HL-60 (cell line): ENCODE measurements around the gene ZG16B.

Experiments used
- POLR2AphosphoS5 ChIP-seq: IDR thresholded peaks from 2 replicates; pipeline ENCODE4 v1.6.1; 2012; ENCODE audit warnings: low read depth
- TF ChIP-seq, protein P1 (sequence below): IDR thresholded peaks from one replicate; pipeline ENCODE4 v1.5.1; 2011; ENCODE audit warnings: low read length, control low read depth, inconsistent platforms; ENCODE audit not compliant: insufficient read depth

GRCh38 chr16:2867987-2868789, 38.1 kb downstream of the ZG16B start:
- TF ChIP-seq, protein P1, sequence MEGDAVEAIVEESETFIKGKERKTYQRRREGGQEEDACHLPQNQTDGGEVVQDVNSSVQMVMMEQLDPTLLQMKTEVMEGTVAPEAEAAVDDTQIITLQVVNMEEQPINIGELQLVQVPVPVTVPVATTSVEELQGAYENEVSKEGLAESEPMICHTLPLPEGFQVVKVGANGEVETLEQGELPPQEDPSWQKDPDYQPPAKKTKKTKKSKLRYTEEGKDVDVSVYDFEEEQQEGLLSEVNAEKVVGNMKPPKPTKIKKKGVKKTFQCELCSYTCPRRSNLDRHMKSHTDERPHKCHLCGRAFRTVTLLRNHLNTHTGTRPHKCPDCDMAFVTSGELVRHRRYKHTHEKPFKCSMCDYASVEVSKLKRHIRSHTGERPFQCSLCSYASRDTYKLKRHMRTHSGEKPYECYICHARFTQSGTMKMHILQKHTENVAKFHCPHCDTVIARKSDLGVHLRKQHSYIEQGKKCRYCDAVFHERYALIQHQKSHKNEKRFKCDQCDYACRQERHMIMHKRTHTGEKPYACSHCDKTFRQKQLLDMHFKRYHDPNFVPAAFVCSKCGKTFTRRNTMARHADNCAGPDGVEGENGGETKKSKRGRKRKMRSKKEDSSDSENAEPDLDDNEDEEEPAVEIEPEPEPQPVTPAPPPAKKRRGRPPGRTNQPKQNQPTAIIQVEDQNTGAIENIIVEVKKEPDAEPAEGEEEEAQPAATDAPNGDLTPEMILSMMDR, result peak; percentile 86
- peak; percentile 92 for TF ChIP-seq POLR2AphosphoS5
